HFFc6 (cell line): ENCODE measurements around the gene CHST5. TPM values are rescaled to one million over a fixed set of nuclear protein-coding genes. Genes with fewer than 3 reads are reported as not detected.
A peak's percentile ranks its signal among the peaks of the same experiment; 100 is the strongest.

Experiments
- DNase-seq: peaks from one replicate; pipeline ENCODE4 v3.0.0-alpha.2; 2018
- H3K27ac Mint-ChIP-seq: 2 replicates; pipeline ENCODE4 v1.8.0; 2020; ENCODE audit warnings: mild to moderate bottlenecking, mixed read lengths
- H3K27me3 Mint-ChIP-seq: 2 replicates; pipeline ENCODE4 v1.8.0; 2021; ENCODE audit warnings: mild to moderate bottlenecking, moderate library complexity, mixed read lengths; ENCODE audit not compliant: insufficient read depth
- H3K36me3 Mint-ChIP-seq: 2 replicates; pipeline ENCODE4 v1.8.0; 2021; ENCODE audit warnings: low read depth, mixed read lengths
- H3K4me1 Mint-ChIP-seq: 2 replicates; pipeline ENCODE4 v1.8.0; 2020; ENCODE audit warnings: low read depth, mixed read lengths
- H3K4me3 Mint-ChIP-seq: 2 replicates; pipeline ENCODE4 v1.8.0; 2020; ENCODE audit warnings: mild to moderate bottlenecking, moderate library complexity, mixed read lengths
- H3K9me3 Mint-ChIP-seq: 2 replicates; pipeline ENCODE4 v1.8.0; 2020; ENCODE audit warnings: mild to moderate bottlenecking, mixed read lengths
- CTCF ChIP-seq: fragments of 200-600 bp; sonication (generic); IDR thresholded peaks from 2 replicates; pipeline ENCODE4 v1.5.0; 2021; ENCODE audit warnings: antibody characterized with exemption, mild to moderate bottlenecking
- total RNA-seq, 6 experiments: library from RNA; stranded (reverse); fragmentation: NEBNext Ultra II Directional; extraction: Animal tissue kit (Norgen Biotek cat#: 25700); gene quantifications; 2 replicates in 1 of 6; 3 replicates in 5 of 6; pipeline ENCODE4 v1.2.3, GENCODE V29; 2021

Gene CHST5
- total RNA-seq, 6 experiments from 2014 or later = not detected

DNA sequence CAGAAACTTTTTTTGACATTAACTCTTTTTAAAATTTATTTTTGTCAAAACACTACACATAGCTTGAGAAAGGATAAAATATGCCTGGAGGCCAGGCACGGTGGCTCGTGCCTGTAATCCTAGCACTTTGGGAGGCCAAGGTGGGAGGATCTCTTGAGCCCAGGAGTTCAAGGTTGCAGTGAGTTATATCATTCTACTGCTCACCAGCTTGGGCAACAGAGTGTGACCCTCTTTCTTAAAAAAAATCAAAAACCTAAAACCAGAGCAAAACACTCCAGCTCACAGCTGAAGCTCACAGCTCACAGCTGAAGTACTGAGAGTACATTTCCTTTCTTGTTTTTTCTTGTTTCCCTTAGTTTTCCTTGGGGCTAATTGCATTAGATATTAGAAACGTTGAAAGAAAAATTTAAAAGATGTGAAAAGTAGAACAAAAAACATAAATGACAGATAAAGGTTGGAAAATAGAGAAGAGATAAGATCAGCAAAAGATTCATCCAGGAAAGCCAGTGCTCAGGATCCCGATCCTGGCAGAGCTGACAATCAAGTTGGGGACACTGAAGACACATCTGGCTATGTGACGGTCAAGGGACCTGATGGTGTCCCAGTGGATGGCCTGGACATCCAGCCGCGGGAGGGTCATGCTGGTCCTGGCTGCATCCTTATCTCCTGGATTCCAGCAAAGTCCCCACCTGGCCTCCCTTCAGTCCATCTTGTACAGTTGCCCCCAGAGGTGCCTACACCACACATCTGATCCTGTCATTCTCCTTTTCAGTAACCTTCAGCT is 50.5 kb downstream of the CHST5 start:
- Mint-ChIP-seq H3K9me3 (no peaks in the 10 kb centered on the region), H3K36me3 (no peaks in the 10 kb centered on the region), H3K27ac (no peak overlapping the region), H3K27me3 (peaks cover 21% of the 10 kb centered on the region), H3K4me1 (peaks cover 11% of the 10 kb centered on the region), H3K4me3 (no peak overlapping the region)
- no peak for DNase-seq
- no peak for TF ChIP-seq CTCF

DNA sequence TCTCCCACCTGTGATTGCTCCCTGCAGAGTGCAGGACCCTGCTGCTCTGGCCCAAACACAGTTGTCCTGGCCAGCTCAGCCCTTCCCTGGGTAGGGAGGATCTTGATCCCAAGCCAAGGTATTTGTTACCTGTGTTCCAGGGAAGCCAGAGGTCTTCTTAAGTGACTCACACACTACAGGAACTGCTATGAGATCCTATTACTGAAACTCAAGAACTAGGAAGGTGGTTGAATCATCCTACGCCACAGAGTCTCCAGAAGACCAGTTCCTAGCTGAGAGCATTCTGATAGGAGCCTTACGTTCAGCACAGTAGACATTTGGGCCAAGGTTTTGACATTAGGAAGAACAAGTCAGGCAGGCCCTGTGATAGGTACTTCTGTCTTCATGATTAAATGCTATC is 52.7 kb downstream of the CHST5 start:
- Mint-ChIP-seq H3K9me3 (no peaks in the 10 kb centered on the region), H3K27ac (no peak overlapping the region), H3K36me3 (no peaks in the 10 kb centered on the region), H3K4me1 (peaks cover 11% of the 10 kb centered on the region), H3K4me3 (no peak overlapping the region), H3K27me3 (peaks cover 24% of the 10 kb centered on the region)
- peak; percentile 15 for DNase-seq
- no peak for TF ChIP-seq CTCF

DNA sequence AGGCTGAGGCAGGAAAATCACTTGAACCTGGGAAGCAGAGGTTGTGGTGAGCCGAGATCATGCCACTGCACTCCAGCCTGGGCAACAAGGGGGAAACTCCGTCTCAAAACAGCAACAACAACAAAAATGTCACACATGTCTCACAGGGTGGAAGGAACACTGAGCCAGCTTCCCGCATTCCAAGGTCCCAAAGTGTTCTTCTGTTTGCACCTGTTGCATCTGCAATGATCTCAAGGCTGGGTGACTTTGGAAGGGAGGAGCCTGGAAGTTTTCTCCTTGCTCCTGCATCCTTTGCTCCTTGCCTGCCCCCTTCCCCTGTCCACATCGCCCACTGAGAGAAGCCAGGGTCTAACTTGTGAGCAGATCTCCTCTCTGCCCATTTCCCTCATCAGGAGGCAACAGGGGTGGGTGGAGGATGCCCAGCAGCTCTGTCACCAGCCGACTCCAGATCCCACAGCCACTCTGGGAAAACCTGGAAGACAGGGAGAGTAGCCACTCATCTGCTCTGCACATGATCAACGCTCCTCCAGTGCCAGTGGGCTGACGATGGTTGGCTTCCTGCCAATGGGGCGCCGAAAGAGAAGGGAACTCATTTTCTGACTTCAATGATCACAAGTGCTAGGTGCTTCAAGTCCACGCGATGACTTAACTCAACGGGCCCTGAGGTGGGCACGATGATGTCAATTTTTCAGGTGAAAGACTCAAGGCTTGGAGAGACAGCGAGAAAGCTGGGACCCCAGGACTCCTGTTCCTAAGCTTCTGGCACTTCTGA is 53.3 kb downstream of the CHST5 start:
- no peak for DNase-seq
- Mint-ChIP-seq H3K4me1 (peaks cover 11% of the 10 kb centered on the region), H3K27me3 (peaks cover 27% of the 10 kb centered on the region), H3K36me3 (no peaks in the 10 kb centered on the region), H3K9me3 (no peaks in the 10 kb centered on the region), H3K4me3 (no peak overlapping the region), H3K27ac (no peak overlapping the region)
- TF ChIP-seq CTCF = no peak

GRCh38 chr16:75481475-75481874 is 54.4 kb downstream of the CHST5 start:
- H3K36me3 Mint-ChIP-seq = no peaks in the 10 kb centered on the region
- no peak overlapping the region for H3K27ac Mint-ChIP-seq
- peak; percentile 22; the same call in 1 of the 2 replicates for TF ChIP-seq CTCF
- H3K9me3 Mint-ChIP-seq = no peaks in the 10 kb centered on the region
- peaks cover 18% of the 10 kb centered on the region for H3K27me3 Mint-ChIP-seq
- DNase-seq = no peak
- H3K4me3 Mint-ChIP-seq = no peak overlapping the region
- H3K4me1 Mint-ChIP-seq = peaks cover 6% of the 10 kb centered on the region

GRCh38 chr16:75479421-75479990 is 56.4 kb downstream of the CHST5 start:
- no peaks in the 10 kb centered on the region for H3K9me3 Mint-ChIP-seq
- no peak for DNase-seq
- no peak for TF ChIP-seq CTCF
- H3K4me1 Mint-ChIP-seq = no peaks in the 10 kb centered on the region; the same call in 1 of the 2 replicates
- H3K36me3 Mint-ChIP-seq = no peaks in the 10 kb centered on the region
- peaks cover 23% of the 10 kb centered on the region for H3K27me3 Mint-ChIP-seq
- no peak overlapping the region for H3K4me3 Mint-ChIP-seq
- no peak overlapping the region for H3K27ac Mint-ChIP-seq

Other genes with a start within 250 kb of the CHST5 start
- 10 to 100 TPM; 33.0 to 43.1 (median 37.6) TPM for gene CFDP1, start 102.6 kb downstream of the CHST5 start, total RNA-seq
- 10 to 100 TPM in 4 of 6 experiments, 1 to 10 TPM in 2; 8.2 to 11.7 (median 10.6) TPM for gene TMEM170A, start 71.4 kb downstream of the CHST5 start, total RNA-seq
- under 1 TPM in 2 of 6 experiments, not detected in 4; 0.05 TPM for gene CHST6, start 40.7 kb downstream of the CHST5 start, total RNA-seq
- gene TMEM231, start 20.1 kb upstream of the CHST5 start, total RNA-seq = 10 to 100 TPM in 3 of 6 experiments, 1 to 10 TPM in 3; 9.0 to 14.5 (median 10.0) TPM
- gene GABARAPL2, start 30.3 kb upstream of the CHST5 start, total RNA-seq = 100 to 1,000 TPM in 3 of 6 experiments, 10 to 100 TPM in 3; 82.0 to 114 (median 100) TPM
- gene ADAT1, start 87.2 kb upstream of the CHST5 start, total RNA-seq = 10 to 100 TPM; 48.3 to 61.2 (median 55.0) TPM
- 100 to 1,000 TPM; 135 to 158 (median 152) TPM for gene KARS1, start 111.6 kb upstream of the CHST5 start, total RNA-seq
- 10 to 100 TPM; 67.9 to 87.8 (median 70.6) TPM for gene TERF2IP, start 111.7 kb upstream of the CHST5 start, total RNA-seq
- not detected for gene CPHXL2, start 140.9 kb upstream of the CHST5 start, total RNA-seq
- not detected for gene DUXB, start 165.4 kb upstream of the CHST5 start, total RNA-seq
- not detected for gene CPHXL, start 190.4 kb upstream of the CHST5 start, total RNA-seq